WTC11 (cell line): ENCODE data around the gene FNDC5.

Experiments
- CTCF ChIP-seq: fragments of 200-600 bp; IDR thresholded peaks from 2 replicates; pipeline ENCODE4 v1.8.0; 2022; ENCODE audit warnings: antibody characterized with exemption
- ELF4 ChIP-seq: sonication (generic); formaldehyde crosslinking; IDR thresholded peaks from 2 replicates; pipeline ENCODE4 v1.8.1; 2022; ENCODE audit warnings: low read depth, mild to moderate bottlenecking, moderate library complexity, missing genetic modification reagents
- IRF2 ChIP-seq: sonication (generic); formaldehyde crosslinking; IDR thresholded peaks from 2 replicates; pipeline ENCODE4 v1.8.0; 2022; ENCODE audit warnings: low read depth, missing genetic modification reagents, borderline replicate concordance
- JUN ChIP-seq: sonication (generic); formaldehyde crosslinking; IDR thresholded peaks from 2 replicates; pipeline ENCODE4 v1.8.0; 2023; ENCODE audit warnings: mild to moderate bottlenecking, missing genetic modification reagents
- NR3C1 ChIP-seq: sonication (generic); formaldehyde crosslinking; conservative IDR thresholded peaks from 2 replicates; pipeline ENCODE4 v1.8.1; 2023; ENCODE audit warnings: low read depth, mild to moderate bottlenecking, missing genetic modification reagents
- TCF7 ChIP-seq: sonication (generic); formaldehyde crosslinking; IDR thresholded peaks from 2 replicates; pipeline ENCODE4 v1.8.0; 2022; ENCODE audit warnings: mild to moderate bottlenecking, low read depth, missing genetic modification reagents, moderate library complexity
- USF2 ChIP-seq: sonication (generic); formaldehyde crosslinking; IDR thresholded peaks from 2 replicates; pipeline ENCODE4 v1.8.1; 2023; ENCODE audit warnings: mild to moderate bottlenecking, missing genetic modification reagents, moderate library complexity
- TF ChIP-seq, protein P1 (sequence below): sonication (generic); formaldehyde crosslinking; IDR thresholded peaks from 2 replicates; pipeline ENCODE4 v1.8.0; 2023; ENCODE audit warnings: mild to moderate bottlenecking, missing genetic modification reagents
- TF ChIP-seq, protein P2 (sequence below): fragments of 250-450 bp; sonication (Bioruptor Pico); IDR thresholded peaks from 2 replicates; pipeline ENCODE4 v2.1.2; 2022; ENCODE audit warnings: mild to moderate bottlenecking, moderate library complexity
- TF ChIP-seq, protein P3 (sequence below): sonication (generic); formaldehyde crosslinking; IDR thresholded peaks from 2 replicates; pipeline ENCODE4 v1.8.1; 2023; ENCODE audit warnings: mild to moderate bottlenecking, missing genetic modification reagents
- TF ChIP-seq, protein P4 (sequence below): sonication (generic); formaldehyde crosslinking; IDR thresholded peaks from 2 replicates; pipeline ENCODE4 v1.8.1; 2023; ENCODE audit warnings: mild to moderate bottlenecking, missing genetic modification reagents, moderate library complexity
- TF ChIP-seq, protein P5 (sequence below): sonication (generic); formaldehyde crosslinking; IDR thresholded peaks from 2 replicates; pipeline ENCODE4 v1.8.1; 2022; ENCODE audit warnings: missing genetic modification reagents, borderline replicate concordance

DNA sequence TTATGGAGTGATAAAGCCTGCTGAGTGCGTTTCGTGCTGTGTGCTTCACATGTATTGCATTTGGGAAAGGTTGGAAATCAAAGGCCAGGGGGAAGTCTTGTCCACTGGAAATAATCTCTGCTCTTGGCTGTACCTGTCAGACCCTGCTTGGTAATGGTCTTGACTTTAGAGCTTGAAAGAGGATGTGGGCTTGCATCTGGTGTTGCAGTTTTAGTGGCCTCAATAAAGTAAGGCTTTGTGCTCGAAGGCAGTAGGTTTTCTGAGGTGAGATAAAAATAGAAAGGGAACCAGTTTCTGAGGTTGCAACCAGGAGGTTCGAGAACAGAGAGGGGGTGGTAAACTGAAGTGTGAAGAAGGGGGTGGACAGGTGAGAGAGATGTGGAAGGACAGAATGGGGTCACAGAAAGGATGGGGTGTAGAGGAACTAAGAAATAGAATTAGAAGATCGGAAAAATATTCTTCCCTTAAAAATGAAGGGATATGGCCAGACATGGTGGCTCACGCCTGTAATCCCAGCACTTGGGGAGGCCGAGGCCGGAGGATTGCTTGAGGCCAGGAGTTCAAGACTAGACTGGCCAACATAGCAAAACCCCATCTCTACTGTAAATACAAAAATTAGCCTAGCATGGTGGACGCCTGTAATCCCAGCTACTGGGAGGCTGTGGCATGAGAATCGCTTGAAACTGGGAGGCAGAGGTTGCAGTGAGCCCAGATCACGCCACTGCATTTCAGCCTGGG lies 51.7 kb downstream of the FNDC5 start:
- TF ChIP-seq NR3C1 (CRISPR knock-in tag): no peak
- no peak for TF ChIP-seq CTCF
- no peak for TF ChIP-seq JUN (CRISPR knock-in tag)
- TF ChIP-seq USF2 (CRISPR knock-in tag): no peak
- no peak for TF ChIP-seq TCF7 (CRISPR knock-in tag)
- TF ChIP-seq, protein P1, sequence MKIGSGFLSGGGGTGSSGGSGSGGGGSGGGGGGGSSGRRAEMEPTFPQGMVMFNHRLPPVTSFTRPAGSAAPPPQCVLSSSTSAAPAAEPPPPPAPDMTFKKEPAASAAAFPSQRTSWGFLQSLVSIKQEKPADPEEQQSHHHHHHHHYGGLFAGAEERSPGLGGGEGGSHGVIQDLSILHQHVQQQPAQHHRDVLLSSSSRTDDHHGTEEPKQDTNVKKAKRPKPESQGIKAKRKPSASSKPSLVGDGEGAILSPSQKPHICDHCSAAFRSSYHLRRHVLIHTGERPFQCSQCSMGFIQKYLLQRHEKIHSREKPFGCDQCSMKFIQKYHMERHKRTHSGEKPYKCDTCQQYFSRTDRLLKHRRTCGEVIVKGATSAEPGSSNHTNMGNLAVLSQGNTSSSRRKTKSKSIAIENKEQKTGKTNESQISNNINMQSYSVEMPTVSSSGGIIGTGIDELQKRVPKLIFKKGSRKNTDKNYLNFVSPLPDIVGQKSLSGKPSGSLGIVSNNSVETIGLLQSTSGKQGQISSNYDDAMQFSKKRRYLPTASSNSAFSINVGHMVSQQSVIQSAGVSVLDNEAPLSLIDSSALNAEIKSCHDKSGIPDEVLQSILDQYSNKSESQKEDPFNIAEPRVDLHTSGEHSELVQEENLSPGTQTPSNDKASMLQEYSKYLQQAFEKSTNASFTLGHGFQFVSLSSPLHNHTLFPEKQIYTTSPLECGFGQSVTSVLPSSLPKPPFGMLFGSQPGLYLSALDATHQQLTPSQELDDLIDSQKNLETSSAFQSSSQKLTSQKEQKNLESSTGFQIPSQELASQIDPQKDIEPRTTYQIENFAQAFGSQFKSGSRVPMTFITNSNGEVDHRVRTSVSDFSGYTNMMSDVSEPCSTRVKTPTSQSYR: no peak
- TF ChIP-seq, protein P2, sequence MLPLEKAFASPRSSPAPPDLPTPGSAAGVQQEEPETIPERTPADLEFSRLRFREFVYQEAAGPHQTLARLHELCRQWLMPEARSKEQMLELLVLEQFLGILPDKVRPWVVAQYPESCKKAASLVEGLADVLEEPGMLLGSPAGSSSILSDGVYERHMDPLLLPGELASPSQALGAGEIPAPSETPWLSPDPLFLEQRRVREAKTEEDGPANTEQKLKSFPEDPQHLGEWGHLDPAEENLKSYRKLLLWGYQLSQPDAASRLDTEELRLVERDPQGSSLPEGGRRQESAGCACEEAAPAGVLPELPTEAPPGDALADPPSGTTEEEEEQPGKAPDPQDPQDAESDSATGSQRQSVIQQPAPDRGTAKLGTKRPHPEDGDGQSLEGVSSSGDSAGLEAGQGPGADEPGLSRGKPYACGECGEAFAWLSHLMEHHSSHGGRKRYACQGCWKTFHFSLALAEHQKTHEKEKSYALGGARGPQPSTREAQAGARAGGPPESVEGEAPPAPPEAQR (CRISPR knock-in tag): no peak
- no peak for TF ChIP-seq IRF2 (CRISPR knock-in tag)
- TF ChIP-seq, protein P3, sequence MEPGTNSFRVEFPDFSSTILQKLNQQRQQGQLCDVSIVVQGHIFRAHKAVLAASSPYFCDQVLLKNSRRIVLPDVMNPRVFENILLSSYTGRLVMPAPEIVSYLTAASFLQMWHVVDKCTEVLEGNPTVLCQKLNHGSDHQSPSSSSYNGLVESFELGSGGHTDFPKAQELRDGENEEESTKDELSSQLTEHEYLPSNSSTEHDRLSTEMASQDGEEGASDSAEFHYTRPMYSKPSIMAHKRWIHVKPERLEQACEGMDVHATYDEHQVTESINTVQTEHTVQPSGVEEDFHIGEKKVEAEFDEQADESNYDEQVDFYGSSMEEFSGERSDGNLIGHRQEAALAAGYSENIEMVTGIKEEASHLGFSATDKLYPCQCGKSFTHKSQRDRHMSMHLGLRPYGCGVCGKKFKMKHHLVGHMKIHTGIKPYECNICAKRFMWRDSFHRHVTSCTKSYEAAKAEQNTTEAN (CRISPR knock-in tag): no peak
- TF ChIP-seq, protein P4, sequence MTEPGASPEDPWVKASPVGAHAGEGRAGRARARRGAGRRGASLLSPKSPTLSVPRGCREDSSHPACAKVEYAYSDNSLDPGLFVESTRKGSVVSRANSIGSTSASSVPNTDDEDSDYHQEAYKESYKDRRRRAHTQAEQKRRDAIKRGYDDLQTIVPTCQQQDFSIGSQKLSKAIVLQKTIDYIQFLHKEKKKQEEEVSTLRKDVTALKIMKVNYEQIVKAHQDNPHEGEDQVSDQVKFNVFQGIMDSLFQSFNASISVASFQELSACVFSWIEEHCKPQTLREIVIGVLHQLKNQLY (CRISPR knock-in tag): no peak
- TF ChIP-seq ELF4 (CRISPR knock-in tag): no peak
- TF ChIP-seq, protein P5, sequence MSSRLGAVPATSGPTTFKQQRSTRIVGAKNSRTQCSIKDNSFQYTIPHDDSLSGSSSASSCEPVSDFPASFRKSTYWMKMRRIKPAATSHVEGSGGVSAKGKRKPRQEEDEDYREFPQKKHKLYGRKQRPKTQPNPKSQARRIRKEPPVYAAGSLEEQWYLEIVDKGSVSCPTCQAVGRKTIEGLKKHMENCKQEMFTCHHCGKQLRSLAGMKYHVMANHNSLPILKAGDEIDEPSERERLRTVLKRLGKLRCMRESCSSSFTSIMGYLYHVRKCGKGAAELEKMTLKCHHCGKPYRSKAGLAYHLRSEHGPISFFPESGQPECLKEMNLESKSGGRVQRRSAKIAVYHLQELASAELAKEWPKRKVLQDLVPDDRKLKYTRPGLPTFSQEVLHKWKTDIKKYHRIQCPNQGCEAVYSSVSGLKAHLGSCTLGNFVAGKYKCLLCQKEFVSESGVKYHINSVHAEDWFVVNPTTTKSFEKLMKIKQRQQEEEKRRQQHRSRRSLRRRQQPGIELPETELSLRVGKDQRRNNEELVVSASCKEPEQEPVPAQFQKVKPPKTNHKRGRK: no peak
